WTC11 (cell line): Measurements from ENCODE around the gene PIF1. TPM values are rescaled to one million over a fixed set of nuclear protein-coding genes. Genes with fewer than 3 reads are reported as not detected.

Experiments used
- ATF1 ChIP-seq: sonication (generic); formaldehyde crosslinking; IDR thresholded peaks from 2 replicates; pipeline ENCODE4 v1.8.1; 2023; ENCODE audit warnings: mild to moderate bottlenecking, moderate library complexity, missing genetic modification reagents
- CBFB ChIP-seq: sonication (generic); formaldehyde crosslinking; IDR thresholded peaks from 2 replicates; pipeline ENCODE4 v1.8.1; 2022; ENCODE audit warnings: mild to moderate bottlenecking, low read depth, missing genetic modification reagents
- CREM ChIP-seq: sonication (generic); formaldehyde crosslinking; IDR thresholded peaks from 2 replicates; pipeline ENCODE4 v1.8.1; 2022; ENCODE audit warnings: mild to moderate bottlenecking, missing genetic modification reagents, moderate library complexity
- CTCF ChIP-seq: fragments of 200-600 bp; IDR thresholded peaks from 2 replicates; pipeline ENCODE4 v1.8.0; 2022; ENCODE audit warnings: antibody characterized with exemption
- E2F1 ChIP-seq: sonication (generic); formaldehyde crosslinking; IDR thresholded peaks from 2 replicates; pipeline ENCODE4 v1.8.0; 2022; ENCODE audit warnings: mild to moderate bottlenecking, missing genetic modification reagents
- ESRRA ChIP-seq: sonication (generic); formaldehyde crosslinking; IDR thresholded peaks from 2 replicates; pipeline ENCODE4 v1.8.1; 2022; ENCODE audit warnings: mild to moderate bottlenecking, missing genetic modification reagents, borderline replicate concordance
- ETV6 ChIP-seq: sonication (generic); formaldehyde crosslinking; IDR thresholded peaks from 2 replicates; pipeline ENCODE4 v1.8.1; 2022; ENCODE audit warnings: mild to moderate bottlenecking, missing genetic modification reagents
- FOXK1 ChIP-seq: sonication (generic); formaldehyde crosslinking; IDR thresholded peaks from 2 replicates; pipeline ENCODE4 v1.8.0; 2022; ENCODE audit warnings: mild to moderate bottlenecking, moderate library complexity, missing genetic modification reagents
- FOXP1 ChIP-seq: sonication (generic); formaldehyde crosslinking; IDR thresholded peaks from 2 replicates; pipeline ENCODE4 v1.8.0; 2022; ENCODE audit warnings: missing genetic modification reagents, mild to moderate bottlenecking, moderate library complexity, borderline replicate concordance
- MYBL2 ChIP-seq: sonication (generic); formaldehyde crosslinking; IDR thresholded peaks from 2 replicates; pipeline ENCODE4 v1.8.1; 2023; ENCODE audit warnings: mild to moderate bottlenecking, moderate library complexity, missing genetic modification reagents
- NFE2L1 ChIP-seq: sonication (generic); formaldehyde crosslinking; IDR thresholded peaks from 2 replicates; pipeline ENCODE4 v1.8.1; 2023; ENCODE audit warnings: missing genetic modification reagents
- PRRX2 ChIP-seq: fragments of 250-450 bp; sonication (Bioruptor Pico); IDR thresholded peaks from 2 replicates; pipeline ENCODE4 v1.8.0; 2021; ENCODE audit warnings: mild to moderate bottlenecking
- SP1 ChIP-seq: sonication (generic); formaldehyde crosslinking; conservative IDR thresholded peaks from 2 replicates; pipeline ENCODE4 v1.8.1; 2022; ENCODE audit warnings: missing genetic modification reagents
- TP53 ChIP-seq: sonication (generic); formaldehyde crosslinking; IDR thresholded peaks from 2 replicates; pipeline ENCODE4 v1.8.1; 2023; ENCODE audit warnings: mild to moderate bottlenecking, missing genetic modification reagents
- ZNF138 ChIP-seq: sonication (generic); formaldehyde crosslinking; conservative IDR thresholded peaks from 2 replicates; pipeline ENCODE4 v1.8.1; 2022; ENCODE audit warnings: mild to moderate bottlenecking, moderate library complexity, missing genetic modification reagents
- ZNF219 ChIP-seq: sonication (generic); formaldehyde crosslinking; IDR thresholded peaks from 2 replicates; pipeline ENCODE4 v1.8.0; 2023; ENCODE audit warnings: missing genetic modification reagents, mild to moderate bottlenecking, borderline replicate concordance
- ZNF423 ChIP-seq: fragments of 250-450 bp; sonication (Bioruptor Pico); IDR thresholded peaks from 2 replicates; pipeline ENCODE4 v2.1.2; 2022; ENCODE audit warnings: mild to moderate bottlenecking, moderate library complexity
- ZNF532 ChIP-seq: fragments of 250-450 bp; sonication (Bioruptor Pico); IDR thresholded peaks from 2 replicates; pipeline ENCODE4 v1.9.0; 2021; ENCODE audit warnings: mild to moderate bottlenecking, borderline replicate concordance
- total RNA-seq: library from RNA; stranded (reverse); gene quantifications from 3 replicates; pipeline ENCODE4 v1.2.3, GENCODE V29; 2021
- TF ChIP-seq, protein P1 (sequence below): sonication (generic); formaldehyde crosslinking; IDR thresholded peaks from 2 replicates; pipeline ENCODE4 v1.8.0; 2022; ENCODE audit warnings: missing genetic modification reagents
- TF ChIP-seq, protein P2 (sequence below): sonication (generic); formaldehyde crosslinking; IDR thresholded peaks from 2 replicates; pipeline ENCODE4 v1.8.0; 2022; ENCODE audit warnings: mild to moderate bottlenecking, missing genetic modification reagents
- TF ChIP-seq, protein P3 (sequence below): sonication (generic); formaldehyde crosslinking; IDR thresholded peaks from 2 replicates; pipeline ENCODE4 v1.8.1; 2023; ENCODE audit warnings: mild to moderate bottlenecking, missing genetic modification reagents
- TF ChIP-seq, protein P4 (sequence below): sonication (generic); formaldehyde crosslinking; IDR thresholded peaks from 2 replicates; pipeline ENCODE4 v1.8.1; 2022; ENCODE audit warnings: mild to moderate bottlenecking, moderate library complexity, missing genetic modification reagents

The PIF1 gene
- total RNA-seq, 1 experiment from 2014 or later: 249 TPM

- TF ChIP-seq, protein P1, sequence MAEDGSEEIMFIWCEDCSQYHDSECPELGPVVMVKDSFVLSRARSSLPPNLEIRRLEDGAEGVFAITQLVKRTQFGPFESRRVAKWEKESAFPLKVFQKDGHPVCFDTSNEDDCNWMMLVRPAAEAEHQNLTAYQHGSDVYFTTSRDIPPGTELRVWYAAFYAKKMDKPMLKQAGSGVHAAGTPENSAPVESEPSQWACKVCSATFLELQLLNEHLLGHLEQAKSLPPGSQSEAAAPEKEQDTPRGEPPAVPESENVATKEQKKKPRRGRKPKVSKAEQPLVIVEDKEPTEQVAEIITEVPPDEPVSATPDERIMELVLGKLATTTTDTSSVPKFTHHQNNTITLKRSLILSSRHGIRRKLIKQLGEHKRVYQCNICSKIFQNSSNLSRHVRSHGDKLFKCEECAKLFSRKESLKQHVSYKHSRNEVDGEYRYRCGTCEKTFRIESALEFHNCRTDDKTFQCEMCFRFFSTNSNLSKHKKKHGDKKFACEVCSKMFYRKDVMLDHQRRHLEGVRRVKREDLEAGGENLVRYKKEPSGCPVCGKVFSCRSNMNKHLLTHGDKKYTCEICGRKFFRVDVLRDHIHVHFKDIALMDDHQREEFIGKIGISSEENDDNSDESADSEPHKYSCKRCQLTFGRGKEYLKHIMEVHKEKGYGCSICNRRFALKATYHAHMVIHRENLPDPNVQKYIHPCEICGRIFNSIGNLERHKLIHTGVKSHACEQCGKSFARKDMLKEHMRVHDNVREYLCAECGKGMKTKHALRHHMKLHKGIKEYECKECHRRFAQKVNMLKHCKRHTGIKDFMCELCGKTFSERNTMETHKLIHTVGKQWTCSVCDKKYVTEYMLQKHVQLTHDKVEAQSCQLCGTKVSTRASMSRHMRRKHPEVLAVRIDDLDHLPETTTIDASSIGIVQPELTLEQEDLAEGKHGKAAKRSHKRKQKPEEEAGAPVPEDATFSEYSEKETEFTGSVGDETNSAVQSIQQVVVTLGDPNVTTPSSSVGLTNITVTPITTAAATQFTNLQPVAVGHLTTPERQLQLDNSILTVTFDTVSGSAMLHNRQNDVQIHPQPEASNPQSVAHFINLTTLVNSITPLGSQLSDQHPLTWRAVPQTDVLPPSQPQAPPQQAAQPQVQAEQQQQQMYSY (CRISPR knock-in tag): peak; percentile 69
- TF ChIP-seq TP53 (CRISPR knock-in tag): no peak
- no peak for TF ChIP-seq CTCF
- peak; percentile 83 for TF ChIP-seq SP1
- no peak for TF ChIP-seq ZNF219 (CRISPR knock-in tag)
- TF ChIP-seq FOXK1 (CRISPR knock-in tag): 0 out of 2 replicates have a peak, but pooled peaks have one; percentile 61
- TF ChIP-seq ETV6: 0 out of 2 replicates have a peak, but pooled peaks have one; percentile 36
- TF ChIP-seq ESRRA (CRISPR knock-in tag): peak; percentile 76; the same call in 1 of the 2 replicates
- TF ChIP-seq, protein P2, sequence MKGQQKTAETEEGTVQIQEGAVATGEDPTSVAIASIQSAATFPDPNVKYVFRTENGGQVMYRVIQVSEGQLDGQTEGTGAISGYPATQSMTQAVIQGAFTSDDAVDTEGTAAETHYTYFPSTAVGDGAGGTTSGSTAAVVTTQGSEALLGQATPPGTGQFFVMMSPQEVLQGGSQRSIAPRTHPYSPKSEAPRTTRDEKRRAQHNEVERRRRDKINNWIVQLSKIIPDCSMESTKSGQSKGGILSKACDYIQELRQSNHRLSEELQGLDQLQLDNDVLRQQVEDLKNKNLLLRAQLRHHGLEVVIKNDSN (CRISPR knock-in tag): peak; percentile 53; the same call in 1 of the 2 replicates
- no peak for TF ChIP-seq ZNF532
- TF ChIP-seq CREM (CRISPR knock-in tag): 0 out of 2 replicates have a peak, but pooled peaks have one; percentile 38
- TF ChIP-seq CBFB (CRISPR knock-in tag): 0 out of 2 replicates have a peak, but pooled peaks have one; percentile 77
- peak; percentile 67; the same call in 1 of the 2 replicates for TF ChIP-seq ZNF423 (CRISPR knock-in tag)
- TF ChIP-seq NFE2L1: 0 out of 2 replicates have a peak, but pooled peaks have one; percentile 25
- no peak for TF ChIP-seq E2F1 (CRISPR knock-in tag)
- TF ChIP-seq, protein P3, sequence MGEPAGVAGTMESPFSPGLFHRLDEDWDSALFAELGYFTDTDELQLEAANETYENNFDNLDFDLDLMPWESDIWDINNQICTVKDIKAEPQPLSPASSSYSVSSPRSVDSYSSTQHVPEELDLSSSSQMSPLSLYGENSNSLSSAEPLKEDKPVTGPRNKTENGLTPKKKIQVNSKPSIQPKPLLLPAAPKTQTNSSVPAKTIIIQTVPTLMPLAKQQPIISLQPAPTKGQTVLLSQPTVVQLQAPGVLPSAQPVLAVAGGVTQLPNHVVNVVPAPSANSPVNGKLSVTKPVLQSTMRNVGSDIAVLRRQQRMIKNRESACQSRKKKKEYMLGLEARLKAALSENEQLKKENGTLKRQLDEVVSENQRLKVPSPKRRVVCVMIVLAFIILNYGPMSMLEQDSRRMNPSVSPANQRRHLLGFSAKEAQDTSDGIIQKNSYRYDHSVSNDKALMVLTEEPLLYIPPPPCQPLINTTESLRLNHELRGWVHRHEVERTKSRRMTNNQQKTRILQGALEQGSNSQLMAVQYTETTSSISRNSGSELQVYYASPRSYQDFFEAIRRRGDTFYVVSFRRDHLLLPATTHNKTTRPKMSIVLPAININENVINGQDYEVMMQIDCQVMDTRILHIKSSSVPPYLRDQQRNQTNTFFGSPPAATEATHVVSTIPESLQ (CRISPR knock-in tag): no peak
- 0 out of 2 replicates have a peak, but pooled peaks have one; percentile 59 for TF ChIP-seq PRRX2 (CRISPR knock-in tag)
- no peak for TF ChIP-seq ATF1 (CRISPR knock-in tag)
- no peak for TF ChIP-seq ZNF138 (CRISPR knock-in tag)
- peak; percentile 63; the same call in 1 of the 2 replicates for TF ChIP-seq FOXP1 (CRISPR knock-in tag)
- TF ChIP-seq MYBL2 (CRISPR knock-in tag): 0 out of 2 replicates have a peak, but pooled peaks have one; percentile 50
- TF ChIP-seq, protein P4, sequence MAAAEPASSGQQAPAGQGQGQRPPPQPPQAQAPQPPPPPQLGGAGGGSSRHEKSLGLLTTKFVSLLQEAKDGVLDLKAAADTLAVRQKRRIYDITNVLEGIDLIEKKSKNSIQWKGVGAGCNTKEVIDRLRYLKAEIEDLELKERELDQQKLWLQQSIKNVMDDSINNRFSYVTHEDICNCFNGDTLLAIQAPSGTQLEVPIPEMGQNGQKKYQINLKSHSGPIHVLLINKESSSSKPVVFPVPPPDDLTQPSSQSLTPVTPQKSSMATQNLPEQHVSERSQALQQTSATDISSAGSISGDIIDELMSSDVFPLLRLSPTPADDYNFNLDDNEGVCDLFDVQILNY (CRISPR knock-in tag): peak; percentile 34; the same call in 1 of the 2 replicates
Measured at GRCh38 chr15:64808785-64809453, 16.5 kb downstream of the PIF1 start (continued).
